Measurements from ENCODE around the gene PRMT7. TPM values are rescaled to one million over a fixed set of nuclear protein-coding genes. Genes with fewer than 3 reads are reported as not detected.

Gene PRMT7
- total RNA-seq, 2 experiments from 2014 or later: 50.4 to 52.2 TPM

GRCh38 chr16:68273459-68273858, 37.4 kb upstream of the PRMT7 start:
- CTCF ChIA-PET: interaction anchor here (1.1 to 9.5 kb wide), 4 partner anchors 10 to 54 kb away, joined by 3 to 96 read pairs (median 27); partner anchors contain the start of gene SLC7A6
- H3K27ac Mint-ChIP-seq: peak overlapping the region; percentile 91
- POLR2A ChIA-PET: interaction anchor here (1.1 to 2.2 kb wide), 9 partner anchors 10 to 37 kb away, joined by 4 to 28 read pairs (median 8); partner anchors contain the start of genes PRMT7, SLC7A6 and SLC7A6OS

DNA sequence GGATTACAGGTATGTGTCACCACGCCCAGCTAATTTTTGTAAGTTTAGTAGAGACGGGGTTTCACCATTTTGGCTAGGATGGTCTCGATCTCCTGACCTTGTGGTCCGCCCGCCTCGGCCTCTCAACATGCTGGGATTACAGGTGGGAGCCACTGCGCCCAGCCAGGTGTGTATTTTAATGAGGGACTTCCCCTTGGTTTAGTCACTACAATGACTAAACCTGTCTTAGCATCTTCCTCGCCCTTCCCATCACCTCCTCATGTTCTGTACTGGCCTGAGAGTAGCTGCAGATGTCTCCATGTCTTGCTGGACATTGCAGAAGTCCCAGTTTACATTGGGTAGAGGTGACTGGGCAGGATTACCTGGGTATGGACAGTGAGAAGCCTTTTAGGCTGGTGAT, 36.9 kb upstream of the PRMT7 start:
- H3K36me3 Mint-ChIP-seq (ENCODE audit: low read depth): peaks cover 54% of the 10 kb centered on the region
- peaks cover 74% of the 10 kb centered on the region for H3K4me1 Mint-ChIP-seq
- H3K4me3 Mint-ChIP-seq: no peak overlapping the region
- DNase-seq: no peak
- no peaks in the 10 kb centered on the region for H3K27me3 Mint-ChIP-seq
- H3K9me3 Mint-ChIP-seq: no peaks in the 10 kb centered on the region
- H3K27ac Mint-ChIP-seq: peak overlapping the region; percentile 91
- CTCF ChIA-PET: interaction anchor here (1.3 to 9.5 kb wide), 3 partner anchors 11 to 55 kb away, joined by 4 to 96 read pairs (median 46); partner anchors contain the start of gene SLC7A6
- POLR2A ChIA-PET: interaction anchor here (1.2 to 3.0 kb wide), 6 partner anchors 10 to 37 kb away, joined by 3 to 25 read pairs (median 8); partner anchors contain the start of genes PRMT7 and SLC7A6OS

More at GRCh38 chr16:68273459-68273858, 37.4 kb upstream of the PRMT7 start:
- Mint-ChIP-seq H3K36me3 (ENCODE audit: low read depth) (peaks cover 55% of the 10 kb centered on the region), H3K9me3 (no peaks in the 10 kb centered on the region), H3K4me1 (peaks cover 75% of the 10 kb centered on the region), H3K4me3 (no peak overlapping the region), H3K27me3 (no peaks in the 10 kb centered on the region)
- no peak for DNase-seq

- peaks cover 52% of the 10 kb centered on the region for H3K36me3 Mint-ChIP-seq (ENCODE audit: low read depth)
- H3K27ac Mint-ChIP-seq: peak overlapping the region; percentile 91
- ChIA-PET CTCF (interaction anchor here (1.3 to 9.5 kb wide), 3 partner anchors 10 to 54 kb away, joined by 4 to 96 read pairs (median 46); partner anchors contain the start of gene SLC7A6), POLR2A (interaction anchor here (1.1 to 3.0 kb wide), 7 partner anchors 9 to 36 kb away, joined by 3 to 25 read pairs (median 7); partner anchors contain the start of genes PRMT7, SLC7A6 and SLC7A6OS)
- H3K27me3 Mint-ChIP-seq: no peaks in the 10 kb centered on the region
- no peaks in the 10 kb centered on the region for H3K9me3 Mint-ChIP-seq
- no peak overlapping the region for H3K4me3 Mint-ChIP-seq
- no peak for DNase-seq
- peaks cover 72% of the 10 kb centered on the region for H3K4me1 Mint-ChIP-seq
Observed at GRCh38 chr16:68274441-68274840, 36.4 kb upstream of the PRMT7 start.

- H3K27me3 Mint-ChIP-seq: no peaks in the 10 kb centered on the region
- H3K4me1 Mint-ChIP-seq: peaks cover 69% of the 10 kb centered on the region
- H3K27ac Mint-ChIP-seq: peak overlapping the region; percentile 91
- H3K4me3 Mint-ChIP-seq: peak overlapping the region; percentile 38
- CTCF ChIA-PET: interaction anchor here (0.5 to 9.5 kb wide), 6 partner anchors 9 to 53 kb away, joined by 3 to 96 read pairs (median 3); partner anchors contain the start of genes PRMT7, SLC7A6 and SLC7A6OS
- H3K9me3 Mint-ChIP-seq: no peaks in the 10 kb centered on the region
- peak; percentile 45 for DNase-seq
- H3K36me3 Mint-ChIP-seq (ENCODE audit: low read depth): peaks cover 56% of the 10 kb centered on the region
- POLR2A ChIA-PET: interaction anchor here (1.0 to 3.0 kb wide), 6 partner anchors 8 to 35 kb away, joined by 4 to 25 read pairs (median 10); partner anchors contain the start of genes PRMT7, SLC7A6 and SLC7A6OS
Observed at GRCh38 chr16:68275611-68276191, 35.1 kb upstream of the PRMT7 start.

GRCh38 chr16:68276223-68276622, 34.6 kb upstream of the PRMT7 start:
- Mint-ChIP-seq H3K27me3 (no peaks in the 10 kb centered on the region), H3K27ac (peak overlapping the region; percentile 91), H3K36me3 (ENCODE audit: low read depth) (peaks cover 57% of the 10 kb centered on the region), H3K4me1 (peaks cover 71% of the 10 kb centered on the region), H3K9me3 (no peaks in the 10 kb centered on the region), H3K4me3 (no peak overlapping the region)
- ChIA-PET POLR2A (interaction anchor here (0.5 to 3.0 kb wide), 6 partner anchors 10 to 35 kb away, joined by 4 to 25 read pairs (median 7); partner anchors contain the start of genes PRMT7, SLC7A6 and SLC7A6OS), CTCF (interaction anchor here (0.5 to 9.5 kb wide), 5 partner anchors 9 to 53 kb away, joined by 3 to 96 read pairs (median 3); partner anchors contain the start of genes PRMT7, SLC7A6 and SLC7A6OS)
- DNase-seq: no peak

GRCh38 chr16:68279726-68280558, 30.9 kb upstream of the PRMT7 start:
- ChIA-PET CTCF (interaction anchor here (0.8 to 9.5 kb wide), 3 partner anchors 10 to 17 kb away, joined by 3 to 96 read pairs (median 5); partner anchors contain the start of gene SLC7A6), POLR2A (interaction anchor here (0.9 to 8.7 kb wide), 6 partner anchors 10 to 31 kb away, joined by 3 to 64 read pairs (median 3); partner anchors contain the start of genes PRMT7, SLC7A6 and SLC7A6OS)
- no peak for DNase-seq
- peaks cover 71% of the 10 kb centered on the region for H3K4me1 Mint-ChIP-seq
- peak overlapping the region; percentile 70 for H3K27ac Mint-ChIP-seq
- no peaks in the 10 kb centered on the region for H3K9me3 Mint-ChIP-seq
- no peaks in the 10 kb centered on the region for H3K27me3 Mint-ChIP-seq
- H3K4me3 Mint-ChIP-seq: no peak overlapping the region
- H3K36me3 Mint-ChIP-seq (ENCODE audit: low read depth): peaks cover 68% of the 10 kb centered on the region

- H3K36me3 Mint-ChIP-seq (ENCODE audit: low read depth): peaks cover 63% of the 10 kb centered on the region
Observed at GRCh38 chr16:68281368-68282063, 29.3 kb upstream of the PRMT7 start.

GRCh38 chr16:68282064-68282452, 28.8 kb upstream of the PRMT7 start:
- Mint-ChIP-seq H3K4me3 (no peak overlapping the region), H3K4me1 (peaks cover 73% of the 10 kb centered on the region), H3K27ac (peak overlapping the region; percentile 63), H3K9me3 (no peaks in the 10 kb centered on the region), H3K36me3 (ENCODE audit: low read depth) (peaks cover 64% of the 10 kb centered on the region), H3K27me3 (no peaks in the 10 kb centered on the region)
- POLR2A ChIA-PET: interaction anchor here (1.6 to 8.7 kb wide), 3 partner anchors 8 to 17 kb away, joined by 3 to 64 read pairs (median 7); partner anchors contain the start of gene SLC7A6
- no peak for DNase-seq
- CTCF ChIA-PET: no interaction called here

More at GRCh38 chr16:68281368-68282063, 29.3 kb upstream of the PRMT7 start:
- Mint-ChIP-seq H3K4me3 (no peak overlapping the region), H3K27ac (peak overlapping the region; percentile 63), H3K9me3 (no peaks in the 10 kb centered on the region), H3K4me1 (peaks cover 72% of the 10 kb centered on the region), H3K27me3 (no peaks in the 10 kb centered on the region)
- no peak for DNase-seq
- ChIA-PET POLR2A (interaction anchor here (1.6 to 8.7 kb wide), 3 partner anchors 8 to 17 kb away, joined by 3 to 64 read pairs (median 7); partner anchors contain the start of gene SLC7A6), CTCF (no interaction called here)

DNA sequence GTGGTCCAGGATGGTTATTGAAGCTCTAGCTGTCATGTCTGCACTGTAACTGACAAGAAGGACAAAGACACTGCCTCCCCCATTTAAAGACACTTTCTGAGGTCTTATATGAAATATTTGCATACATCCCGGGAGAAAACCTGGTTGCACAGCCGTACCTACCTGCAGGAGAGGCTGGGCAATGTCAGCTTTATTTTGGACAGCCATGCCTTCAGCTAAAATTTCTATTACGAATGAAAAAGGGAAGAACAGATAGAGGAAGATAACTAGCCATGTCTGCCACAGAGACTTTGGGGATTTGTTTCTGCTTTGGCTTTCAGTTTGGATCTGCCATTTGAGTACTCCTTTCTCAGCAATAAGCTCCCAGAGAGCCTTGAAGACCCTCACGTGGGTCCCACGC, 27.5 kb upstream of the PRMT7 start:
- Mint-ChIP-seq H3K27ac (peak overlapping the region; percentile 92), H3K4me1 (peaks cover 86% of the 10 kb centered on the region), H3K4me3 (peak overlapping the region; percentile 53), H3K36me3 (ENCODE audit: low read depth) (peaks cover 76% of the 10 kb centered on the region), H3K27me3 (no peaks in the 10 kb centered on the region), H3K9me3 (no peaks in the 10 kb centered on the region)
- DNase-seq: no peak
- POLR2A ChIA-PET: interaction anchor here (0.8 to 9.9 kb wide), 7 partner anchors 8 to 28 kb away, joined by 3 to 85 read pairs (median 28); partner anchors contain the start of genes PRMT7, SLC7A6 and SLC7A6OS
- CTCF ChIA-PET: interaction anchor here (1.0 to 15.3 kb wide), 5 partner anchors 10 to 27 kb away, joined by 3 to 243 read pairs (median 4); partner anchors contain the start of genes PRMT7, SLC7A6 and SLC7A6OS

DNA sequence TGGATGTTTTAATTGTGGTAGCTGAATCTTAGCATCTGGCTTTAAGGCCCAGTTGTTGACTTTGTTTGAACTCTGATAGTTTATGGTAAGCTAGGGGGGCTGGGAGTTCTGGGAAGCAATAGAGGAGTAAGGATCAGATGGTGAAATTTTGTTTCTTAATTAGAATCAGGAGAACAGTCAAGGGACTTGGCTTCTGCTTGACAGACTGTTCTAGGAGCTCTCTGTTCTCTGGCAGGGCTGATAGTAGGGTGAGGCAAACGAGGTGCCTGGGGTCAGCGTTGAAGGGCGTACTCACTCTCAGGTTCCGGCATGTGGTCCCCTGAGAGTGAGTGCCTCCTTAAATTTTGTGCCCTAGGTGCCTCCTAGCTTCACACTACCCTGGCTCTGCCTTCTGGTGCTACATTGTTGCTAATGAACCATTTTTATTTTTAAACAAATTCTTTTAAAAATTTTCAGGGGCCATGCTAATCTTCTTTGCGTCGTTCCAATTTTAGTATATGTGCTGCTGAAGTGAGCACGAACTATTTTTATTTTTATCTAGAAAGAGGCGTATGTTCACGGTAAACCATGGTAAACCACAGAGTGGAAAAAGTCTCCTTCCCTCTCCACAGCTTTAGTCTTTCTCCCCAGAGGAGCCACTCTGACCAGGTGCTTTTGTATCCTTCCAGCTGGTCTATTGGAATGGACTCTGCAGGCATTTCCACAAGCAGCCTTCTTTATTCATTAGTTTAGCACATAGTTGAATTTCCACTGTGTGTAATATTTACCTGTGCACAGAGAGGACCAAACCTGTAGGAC, 26.8 kb upstream of the PRMT7 start:
- no peak for DNase-seq

DNA sequence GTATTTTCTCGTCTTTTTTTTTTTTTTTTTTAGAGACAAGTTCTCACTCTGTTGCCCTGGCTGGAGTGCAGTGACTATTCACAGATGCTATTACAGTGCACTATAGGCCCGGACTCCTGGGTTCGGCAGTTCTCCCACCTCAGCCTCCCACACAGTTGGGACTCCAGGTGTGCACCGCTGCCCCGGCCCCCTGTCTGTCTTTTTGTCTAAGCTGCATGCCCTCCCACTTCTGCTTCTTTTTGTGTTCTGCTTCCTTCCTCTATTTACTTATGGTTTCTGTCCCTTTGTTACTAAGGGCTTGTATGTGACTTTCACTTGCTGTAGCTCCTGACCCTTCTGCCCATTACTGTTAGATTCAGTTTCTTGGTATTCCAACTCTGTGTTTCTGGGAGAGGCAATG, 26.0 kb upstream of the PRMT7 start:
- Mint-ChIP-seq H3K4me3 (peak overlapping the region; percentile 53), H3K9me3 (no peaks in the 10 kb centered on the region), H3K4me1 (peaks cover 92% of the 10 kb centered on the region), H3K36me3 (ENCODE audit: low read depth) (peaks cover 80% of the 10 kb centered on the region), H3K27me3 (no peaks in the 10 kb centered on the region), H3K27ac (peak overlapping the region; percentile 92)
- CTCF ChIA-PET: interaction anchor here (1.4 to 15.3 kb wide), 5 partner anchors 12 to 44 kb away, joined by 3 to 243 read pairs (median 6); partner anchors contain the start of genes PRMT7, SLC7A6 and SLC7A6OS
- DNase-seq: no peak
- POLR2A ChIA-PET: interaction anchor here (1.3 to 9.9 kb wide), 8 partner anchors 9 to 215 kb away, joined by 3 to 85 read pairs (median 26); partner anchors contain the start of genes PRMT7, SLC7A6 and SLC7A6OS

More for the DNA sequence above, 26.8 kb upstream of the PRMT7 start:
- Mint-ChIP-seq H3K9me3 (no peaks in the 10 kb centered on the region), H3K27ac (peak overlapping the region; percentile 92), H3K4me3 (peak overlapping the region; percentile 53), H3K27me3 (no peaks in the 10 kb centered on the region), H3K4me1 (peaks cover 89% of the 10 kb centered on the region), H3K36me3 (ENCODE audit: low read depth) (peaks cover 79% of the 10 kb centered on the region)
- POLR2A ChIA-PET: interaction anchor here (0.8 to 9.9 kb wide), 8 partner anchors 8 to 27 kb away, joined by 3 to 85 read pairs (median 20); partner anchors contain the start of genes PRMT7, SLC7A6 and SLC7A6OS
- CTCF ChIA-PET: interaction anchor here (0.6 to 15.3 kb wide), 7 partner anchors 11 to 31 kb away, joined by 3 to 243 read pairs (median 4); partner anchors contain the start of genes PRMT7, SLC7A6 and SLC7A6OS

Measured in activated CD4-positive, alpha-beta memory T cell treated with anti-CD3 and anti-CD28 coated beads, Interleukin-2, amount 10 ng/mL, durations not matched to agents 7 days and 5 days (primary cell).